AG09319 (cell line): ENCODE data around the gene FRMD4B.

ENCODE experiments used
- DNase-seq: peaks from one replicate; pipeline ENCODE4 v3.0.0-alpha.2; 2010; ENCODE audit warnings: low read depth; ENCODE audit errors: extremely low read depth
- TF ChIP-seq, protein P1 (sequence below): IDR thresholded peaks from 2 replicates; pipeline ENCODE4 v1.5.1; 2011; ENCODE audit warnings: low read depth, mild to moderate bottlenecking, inconsistent platforms, low read length, moderate library complexity

The FRMD4B gene

GRCh38 chr3:69390771-69391170 lies 4.9 kb upstream of the FRMD4B start:
- DNase-seq, result no peak
- TF ChIP-seq, protein P1, sequence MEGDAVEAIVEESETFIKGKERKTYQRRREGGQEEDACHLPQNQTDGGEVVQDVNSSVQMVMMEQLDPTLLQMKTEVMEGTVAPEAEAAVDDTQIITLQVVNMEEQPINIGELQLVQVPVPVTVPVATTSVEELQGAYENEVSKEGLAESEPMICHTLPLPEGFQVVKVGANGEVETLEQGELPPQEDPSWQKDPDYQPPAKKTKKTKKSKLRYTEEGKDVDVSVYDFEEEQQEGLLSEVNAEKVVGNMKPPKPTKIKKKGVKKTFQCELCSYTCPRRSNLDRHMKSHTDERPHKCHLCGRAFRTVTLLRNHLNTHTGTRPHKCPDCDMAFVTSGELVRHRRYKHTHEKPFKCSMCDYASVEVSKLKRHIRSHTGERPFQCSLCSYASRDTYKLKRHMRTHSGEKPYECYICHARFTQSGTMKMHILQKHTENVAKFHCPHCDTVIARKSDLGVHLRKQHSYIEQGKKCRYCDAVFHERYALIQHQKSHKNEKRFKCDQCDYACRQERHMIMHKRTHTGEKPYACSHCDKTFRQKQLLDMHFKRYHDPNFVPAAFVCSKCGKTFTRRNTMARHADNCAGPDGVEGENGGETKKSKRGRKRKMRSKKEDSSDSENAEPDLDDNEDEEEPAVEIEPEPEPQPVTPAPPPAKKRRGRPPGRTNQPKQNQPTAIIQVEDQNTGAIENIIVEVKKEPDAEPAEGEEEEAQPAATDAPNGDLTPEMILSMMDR, result no peak

GRCh38 chr3:69389520-69390248 lies 3.8 kb upstream of the FRMD4B start:
- TF ChIP-seq, protein P1, result no peak
- no peak for DNase-seq

- no peak for DNase-seq
- TF ChIP-seq, protein P1, result no peak
Observed at GRCh38 chr3:69388241-69388640, 2.4 kb upstream of the FRMD4B start.

- TF ChIP-seq, protein P1, result no peak
- no peak for DNase-seq
Observed at GRCh38 chr3:69386556-69387385, 883 bp upstream of the FRMD4B start.

DNA sequence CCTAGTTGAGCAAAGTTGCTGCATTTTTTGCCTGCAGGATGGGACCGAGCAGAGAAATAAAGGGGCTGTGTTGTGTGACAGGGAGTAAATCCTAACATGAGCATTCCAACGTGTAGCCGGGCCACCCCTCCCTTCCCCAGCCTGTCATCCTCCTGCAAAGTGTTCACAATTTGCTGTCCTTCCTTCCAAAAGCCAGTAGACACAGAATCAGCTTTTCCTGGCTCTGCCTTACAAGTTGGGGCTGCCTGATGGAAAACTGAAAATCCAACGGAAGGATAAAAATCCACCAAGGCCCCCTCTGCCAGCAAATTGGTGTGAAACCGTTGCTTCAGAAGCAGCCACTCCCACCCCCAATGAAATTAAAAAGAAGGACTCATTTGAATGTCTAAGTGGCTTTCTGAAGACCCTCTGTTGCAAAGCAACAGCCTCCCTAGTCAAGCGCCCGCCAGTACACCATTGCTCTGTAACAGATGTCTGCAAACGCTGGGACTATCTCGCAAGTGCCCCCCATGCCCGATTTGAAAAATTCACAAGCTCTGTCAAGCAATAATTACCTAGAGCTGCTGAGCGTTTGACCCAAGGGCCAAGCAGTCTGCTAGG lies 665 bp downstream of the FRMD4B start:
- TF ChIP-seq, protein P1, result no peak
- DNase-seq, result no peak

- DNase-seq, result no peak
- TF ChIP-seq, protein P1, result no peak
Observed at GRCh38 chr3:69384326-69384725, 1.6 kb downstream of the FRMD4B start.

- DNase-seq, result no peak
- TF ChIP-seq, protein P1, result no peak
Observed at GRCh38 chr3:69379661-69380060, 6.2 kb downstream of the FRMD4B start.
